LHCN-M2 (cell line): Measurements from ENCODE around the gene INSYN1. TPM values are rescaled to one million over a fixed set of nuclear protein-coding genes. Genes with fewer than 3 reads are reported as not detected.
A peak's percentile ranks its signal among the peaks of the same experiment; 100 is the strongest.

Experiments
- DNase-seq: peaks from one replicate; pipeline ENCODE4 v3.0.0-alpha.2; 2012; ENCODE audit warnings: low read depth
- total RNA-seq: library from RNA; depleted of rRNA; stranded (reverse); fragments of >200 nt; gene quantifications from 2 replicates; pipeline ENCODE4 v1.2.3, GENCODE V29; 2014; rRNA removed

Gene INSYN1
- total RNA-seq, 1 experiment from 2014 or later, result 0.29 TPM

DNA sequence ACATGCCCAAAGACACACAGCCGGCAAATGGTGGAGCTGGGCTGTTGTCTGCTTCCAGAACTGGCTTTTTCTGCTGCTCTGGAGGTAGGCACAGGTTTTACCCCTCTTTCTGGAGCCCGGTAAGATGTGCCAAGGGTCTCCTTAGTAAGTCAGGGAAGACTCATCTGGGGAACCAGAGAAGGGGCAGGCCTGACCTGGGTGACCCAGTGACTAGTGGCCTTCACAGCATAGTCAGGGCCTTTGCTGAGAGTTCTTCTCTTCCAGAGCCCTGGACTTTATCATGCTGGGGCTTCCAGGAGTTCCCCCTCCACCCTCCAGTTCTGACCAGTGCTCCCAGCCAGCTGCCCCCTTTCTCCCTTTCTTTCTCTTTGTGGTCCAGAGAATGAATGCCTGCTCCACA, 65.8 kb downstream of the INSYN1 start:
- no peak for DNase-seq

DNA sequence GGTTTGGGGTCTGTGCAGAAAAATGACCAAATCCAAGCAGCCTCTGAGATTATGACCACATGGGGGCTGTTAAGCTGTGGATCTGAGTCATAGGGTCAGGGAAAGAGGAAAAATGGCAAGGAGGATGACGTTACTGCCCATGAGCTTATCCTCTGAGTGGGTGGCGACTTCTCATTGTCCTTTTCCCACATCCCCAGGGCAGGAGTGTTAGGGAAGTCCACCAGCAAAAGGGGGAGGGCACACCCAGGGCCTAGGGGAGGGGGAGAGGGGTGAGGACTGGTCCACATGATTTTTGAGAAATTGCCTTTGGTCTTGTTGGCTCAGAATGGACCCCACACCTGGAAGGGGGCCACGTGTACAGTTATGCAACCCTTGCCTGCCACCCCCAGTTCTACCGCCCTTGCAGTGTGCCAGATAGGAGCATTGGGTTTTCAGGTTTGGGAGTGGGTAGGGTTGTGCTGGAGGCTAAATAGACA, 66.3 kb downstream of the INSYN1 start:
- peak; percentile 84 for DNase-seq

DNA sequence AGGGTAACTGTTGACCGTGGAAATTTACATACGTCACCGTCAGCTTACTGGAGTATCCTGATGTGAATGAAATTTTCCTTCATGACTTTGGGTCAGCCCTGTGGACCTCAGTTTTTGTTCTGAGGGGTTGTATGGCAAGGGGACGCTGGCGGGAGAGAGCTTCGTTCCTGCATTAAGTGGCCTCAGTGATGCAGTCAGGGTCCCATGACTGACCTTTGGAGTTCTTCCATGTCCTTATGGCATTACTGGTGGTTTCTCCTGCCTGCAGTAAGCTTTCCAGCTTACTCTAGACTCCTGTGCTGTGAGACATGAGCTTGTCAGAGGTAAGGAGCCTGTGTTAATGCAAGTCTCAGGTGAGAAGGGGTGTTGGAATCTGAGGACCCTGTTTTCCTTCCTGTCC, 67.2 kb downstream of the INSYN1 start:
- no peak for DNase-seq

Other genes with a start within 250 kb of the INSYN1 start
- gene NPTN, start 120.0 kb downstream of the INSYN1 start, total RNA-seq, result 108 and 111 TPM in 2 replicates
- gene CD276, start 69.0 kb downstream of the INSYN1 start, total RNA-seq, result 47.1 and 54.4 TPM in 2 replicates
- gene TBC1D21, start 120.2 kb upstream of the INSYN1 start, total RNA-seq, result not detected in 2 replicates
- gene LOXL1, start 173.1 kb upstream of the INSYN1 start, total RNA-seq, result 503 and 596 TPM in 2 replicates
- gene STOML1, start 238.9 kb upstream of the INSYN1 start, total RNA-seq, result 28.1 and 29.9 TPM in 2 replicates
- gene PML, start 241.4 kb upstream of the INSYN1 start, total RNA-seq, result 67.5 and 78.6 TPM in 2 replicates